ENCODE data around the gene GEMIN2. TPM values are rescaled to one million over a fixed set of nuclear protein-coding genes. Genes with fewer than 3 reads are reported as not detected.
A peak's percentile ranks its signal among the peaks of the same experiment; 100 is the strongest.
"Not testable (repeated sequence)": the region's sequence is repeated elsewhere in the genome, so short reads cannot be mapped to it uniquely, and the experiment has no call there.

The GEMIN2 gene
- polyA plus RNA-seq (2013) = 17.2 TPM

DNA sequence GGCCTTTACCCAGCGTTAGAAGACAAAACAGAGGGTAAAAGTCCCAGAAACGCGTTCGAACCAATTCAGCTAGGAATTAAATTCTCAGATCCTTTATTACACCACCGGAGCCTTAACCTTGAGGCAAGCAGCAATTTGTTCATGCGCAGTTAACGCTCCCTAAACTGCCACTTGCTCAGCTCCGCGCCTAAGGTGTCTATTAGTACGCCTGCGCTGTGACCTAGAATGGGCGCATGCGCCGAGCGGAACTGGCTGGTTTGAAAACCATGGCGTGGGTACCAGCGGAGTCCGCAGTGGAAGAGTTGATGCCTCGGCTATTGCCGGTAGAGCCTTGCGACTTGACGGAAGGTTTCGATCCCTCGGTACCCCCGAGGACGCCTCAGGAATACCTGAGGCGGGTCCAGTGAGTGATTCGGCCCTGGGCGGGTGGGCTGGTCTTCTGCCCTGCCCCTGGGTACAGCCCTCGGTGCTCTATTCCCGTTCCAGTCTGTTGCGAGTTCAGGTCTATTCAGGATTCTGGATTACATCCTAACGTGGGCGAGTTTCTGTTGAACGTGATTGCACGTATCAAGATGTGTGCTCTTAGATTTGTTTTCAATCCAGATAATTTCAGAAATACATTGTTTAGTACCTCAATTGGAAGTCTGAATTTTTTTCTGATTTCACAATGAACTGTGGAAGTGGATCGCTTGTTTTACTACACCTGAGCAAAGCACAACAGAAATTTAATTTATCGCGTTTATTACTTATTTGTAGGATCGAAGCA is at the start of gene GEMIN2:
TSS of gene GEMIN2 (plus strand) at position 251 of the 766 bp plus-strand sequence. CDS start at position 267, 16 bp downstream.
- DNase-seq = peak; percentile 93 to 97 (median 96)
- POLR2A ChIA-PET = interaction anchor here (1.2 to 1.5 kb wide), 2 partner anchors 11 to 56 kb away, joined by 7 to 8 read pairs; partner anchors contain the start of genes SEC23A and TRAPPC6B
- Histone ChIP-seq H3K36me3 (ENCODE audit: control insufficient read depth in 4 of 4, insufficient read depth in 4 of 4, low read length in 3 of 4) (peaks cover 0 to 13% (median 7%) of the 10 kb centered on the region in 4 experiments), H3K9me3 (ENCODE audit: control extremely low read depth in 1 of 5, control insufficient read depth in 4 of 5, insufficient read depth in 2 of 5, low read depth in 1 of 5, low read length in 4 of 5) (no peaks in the 10 kb centered on the region), H3K4me3 (ENCODE audit: control insufficient read depth in 1 of 7, extremely low read depth in 1 of 7, insufficient read depth in 4 of 7, low read depth in 2 of 7, low read length in 6 of 7) (peak within 1 kb of the TSS; percentile 73 to 100 (median 92)), H3K27ac (ENCODE audit: insufficient read depth in 1 of 2, low read depth in 1 of 2, low read length in 2 of 2, poor library complexity in 1 of 2, severe bottlenecking in 2 of 2) (peak within 1 kb of the TSS; percentile 34 to 81), H3K27me3 (replicated peaks in 2 of 5; ENCODE audit: control insufficient read depth in 4 of 5, insufficient read depth in 5 of 5, low read length in 4 of 5) (no peaks in the 10 kb centered on the region), H3K4me1 (ENCODE audit: control extremely low read depth in 1 of 4, control insufficient read depth in 4 of 4, insufficient read depth in 4 of 4, low read length in 3 of 4) (peaks cover 5 to 13% (median 9%) of the 10 kb centered on the region in 4 experiments)
- CTCF ChIA-PET = interaction anchor here (1.5 kb wide), 1 partner anchor 11 kb away, joined by 6 read pairs; the partner anchor contains the start of gene SEC23A
- 0% methylated on average over 30 of the region's 40 CpGs for WGBS (ENCODE audit: insufficient coverage)

GRCh38 chr14:39069169-39069805 is 44.8 kb upstream of the GEMIN2 start:
- POLR2A ChIA-PET; H3K4me1 ChIP-seq (ENCODE audit: control extremely low read depth in 1 of 4, control insufficient read depth in 4 of 4, insufficient read depth in 4 of 4, low read length in 3 of 4); H3K4me3 ChIP-seq (ENCODE audit: control insufficient read depth in 1 of 7, extremely low read depth in 1 of 7, insufficient read depth in 4 of 7, low read depth in 2 of 7, low read length in 6 of 7); H3K9me3 ChIP-seq (ENCODE audit: control extremely low read depth in 1 of 5, control insufficient read depth in 4 of 5, insufficient read depth in 2 of 5, low read depth in 1 of 5, low read length in 4 of 5); H3K27ac ChIP-seq (ENCODE audit: insufficient read depth in 1 of 2, low read depth in 1 of 2, low read length in 2 of 2, poor library complexity in 1 of 2, severe bottlenecking in 2 of 2); DNase-seq; H3K27me3 ChIP-seq (replicated peaks in 2 of 5; ENCODE audit: control insufficient read depth in 4 of 5, insufficient read depth in 5 of 5, low read length in 4 of 5): not testable (repeated sequence)
- H3K36me3 ChIP-seq (ENCODE audit: control insufficient read depth in 4 of 4, insufficient read depth in 4 of 4, low read length in 3 of 4) = peaks cover 16 to 57% (median 21%) of the 10 kb centered on the region in 4 experiments
- CTCF ChIA-PET = interaction anchor here (1.1 kb wide), 1 partner anchor 10 kb away, joined by 3 read pairs; no protein-coding TSS in a partner anchor
- WGBS (ENCODE audit: insufficient coverage) = 99% methylated on average over 4 of the region's 7 CpGs

- 100% methylated on average over 2 of the region's 5 CpGs for WGBS (ENCODE audit: insufficient coverage)
- Histone ChIP-seq H3K27me3 (replicated peaks in 2 of 5; ENCODE audit: control insufficient read depth in 4 of 5, insufficient read depth in 5 of 5, low read length in 4 of 5) (no peaks in the 10 kb centered on the region), H3K4me3 (ENCODE audit: control insufficient read depth in 1 of 7, extremely low read depth in 1 of 7, insufficient read depth in 4 of 7, low read depth in 2 of 7, low read length in 6 of 7) (no peak overlapping the region), H3K9me3 (ENCODE audit: control extremely low read depth in 1 of 5, control insufficient read depth in 4 of 5, insufficient read depth in 2 of 5, low read depth in 1 of 5, low read length in 4 of 5) (no peaks in the 10 kb centered on the region), H3K27ac (ENCODE audit: insufficient read depth in 1 of 2, low read depth in 1 of 2, low read length in 2 of 2, poor library complexity in 1 of 2, severe bottlenecking in 2 of 2) (no peak overlapping the region), H3K36me3 (ENCODE audit: control insufficient read depth in 4 of 4, insufficient read depth in 4 of 4, low read length in 3 of 4) (peaks cover 10 to 53% (median 18%) of the 10 kb centered on the region in 4 experiments), H3K4me1 (ENCODE audit: control extremely low read depth in 1 of 4, control insufficient read depth in 4 of 4, insufficient read depth in 4 of 4, low read length in 3 of 4) (no peaks in the 10 kb centered on the region)
- DNase-seq = no peak
- POLR2A ChIA-PET = no interaction called here
- CTCF ChIA-PET = interaction anchor here (0.5 to 1.1 kb wide), 2 partner anchors 9 to 22 kb away, joined by 3 to 4 read pairs; no protein-coding TSS in a partner anchor
Measured at GRCh38 chr14:39069923-39070322, 44.2 kb upstream of the GEMIN2 start.

GRCh38 chr14:39071096-39071495 is 43.0 kb upstream of the GEMIN2 start:
- peaks cover 6 to 52% (median 16%) of the 10 kb centered on the region in 4 experiments for H3K36me3 ChIP-seq (ENCODE audit: control insufficient read depth in 4 of 4, insufficient read depth in 4 of 4, low read length in 3 of 4)
- CTCF ChIA-PET = no interaction called here

GRCh38 chr14:39080886-39081285 is 33.2 kb upstream of the GEMIN2 start:
- CTCF ChIA-PET = interaction anchor here (1.4 kb wide), 1 partner anchor 20 kb away, joined by 5 read pairs; no protein-coding TSS in a partner anchor

More at GRCh38 chr14:39071096-39071495, 43.0 kb upstream of the GEMIN2 start:
- H3K9me3 ChIP-seq (ENCODE audit: control extremely low read depth in 1 of 5, control insufficient read depth in 4 of 5, insufficient read depth in 2 of 5, low read depth in 1 of 5, low read length in 4 of 5) = no peaks in the 10 kb centered on the region
- no peak for DNase-seq
- H3K4me1 ChIP-seq (ENCODE audit: control extremely low read depth in 1 of 4, control insufficient read depth in 4 of 4, insufficient read depth in 4 of 4, low read length in 3 of 4) = no peaks in the 10 kb centered on the region
- H3K4me3 ChIP-seq (ENCODE audit: control insufficient read depth in 1 of 7, extremely low read depth in 1 of 7, insufficient read depth in 4 of 7, low read depth in 2 of 7, low read length in 6 of 7) = no peak overlapping the region
- POLR2A ChIA-PET = no interaction called here
- WGBS (ENCODE audit: insufficient coverage) = 100% methylated on average over 2 of the region's 2 CpGs
- no peak overlapping the region for H3K27ac ChIP-seq (ENCODE audit: insufficient read depth in 1 of 2, low read depth in 1 of 2, low read length in 2 of 2, poor library complexity in 1 of 2, severe bottlenecking in 2 of 2)
- H3K27me3 ChIP-seq (replicated peaks in 2 of 5; ENCODE audit: control insufficient read depth in 4 of 5, insufficient read depth in 5 of 5, low read length in 4 of 5) = no peaks in the 10 kb centered on the region

GRCh38 chr14:39083127-39083526 is 31.0 kb upstream of the GEMIN2 start:
- no peak overlapping the region for H3K27ac ChIP-seq (ENCODE audit: insufficient read depth in 1 of 2, low read depth in 1 of 2, low read length in 2 of 2, poor library complexity in 1 of 2, severe bottlenecking in 2 of 2)
- no peaks in the 10 kb centered on the region for H3K4me1 ChIP-seq (ENCODE audit: control extremely low read depth in 1 of 4, control insufficient read depth in 4 of 4, insufficient read depth in 4 of 4, low read length in 3 of 4)
- ChIA-PET CTCF (no interaction called here), POLR2A (no interaction called here)
- WGBS (ENCODE audit: insufficient coverage) = 75% methylated on average over 4 of the region's 5 CpGs
- peaks cover 12 to 43% (median 30%) of the 10 kb centered on the region in 4 experiments for H3K36me3 ChIP-seq (ENCODE audit: control insufficient read depth in 4 of 4, insufficient read depth in 4 of 4, low read length in 3 of 4)
- no peaks in the 10 kb centered on the region for H3K27me3 ChIP-seq (replicated peaks in 2 of 5; ENCODE audit: control insufficient read depth in 4 of 5, insufficient read depth in 5 of 5, low read length in 4 of 5)
- no peak overlapping the region for H3K4me3 ChIP-seq (ENCODE audit: control insufficient read depth in 1 of 7, extremely low read depth in 1 of 7, insufficient read depth in 4 of 7, low read depth in 2 of 7, low read length in 6 of 7)
- no peak for DNase-seq
- H3K9me3 ChIP-seq (ENCODE audit: control extremely low read depth in 1 of 5, control insufficient read depth in 4 of 5, insufficient read depth in 2 of 5, low read depth in 1 of 5, low read length in 4 of 5) = no peaks in the 10 kb centered on the region

More at GRCh38 chr14:39080886-39081285, 33.2 kb upstream of the GEMIN2 start:
- Histone ChIP-seq H3K9me3 (ENCODE audit: control extremely low read depth in 1 of 5, control insufficient read depth in 4 of 5, insufficient read depth in 2 of 5, low read depth in 1 of 5, low read length in 4 of 5) (no peaks in the 10 kb centered on the region), H3K27me3 (replicated peaks in 2 of 5; ENCODE audit: control insufficient read depth in 4 of 5, insufficient read depth in 5 of 5, low read length in 4 of 5) (no peaks in the 10 kb centered on the region), H3K4me1 (ENCODE audit: control extremely low read depth in 1 of 4, control insufficient read depth in 4 of 4, insufficient read depth in 4 of 4, low read length in 3 of 4) (no peaks in the 10 kb centered on the region), H3K27ac (ENCODE audit: insufficient read depth in 1 of 2, low read depth in 1 of 2, low read length in 2 of 2, poor library complexity in 1 of 2, severe bottlenecking in 2 of 2) (no peak overlapping the region), H3K4me3 (ENCODE audit: control insufficient read depth in 1 of 7, extremely low read depth in 1 of 7, insufficient read depth in 4 of 7, low read depth in 2 of 7, low read length in 6 of 7) (no peak overlapping the region), H3K36me3 (ENCODE audit: control insufficient read depth in 4 of 4, insufficient read depth in 4 of 4, low read length in 3 of 4) (peaks cover 11 to 41% (median 23%) of the 10 kb centered on the region in 4 experiments)
- POLR2A ChIA-PET = no interaction called here
- DNase-seq = no peak
- WGBS (ENCODE audit: insufficient coverage) = 100% methylated on average over 1 of the region's 1 CpG
